Stimulated activated CD4-positive, alpha-beta T cell treated with anti-CD3 and anti-CD28 coated beads, Interleukin-12 subunit alpha, Interleukin-12 subunit beta, amount 100 ng/mL, for 4 hours (primary cell): ENCODE measurements around the gene BAIAP2.

ENCODE experiments used
- DNase-seq: peaks from one replicate; pipeline ENCODE4 v3.0.0-alpha.2; 2020

BAIAP2 gene

DNA sequence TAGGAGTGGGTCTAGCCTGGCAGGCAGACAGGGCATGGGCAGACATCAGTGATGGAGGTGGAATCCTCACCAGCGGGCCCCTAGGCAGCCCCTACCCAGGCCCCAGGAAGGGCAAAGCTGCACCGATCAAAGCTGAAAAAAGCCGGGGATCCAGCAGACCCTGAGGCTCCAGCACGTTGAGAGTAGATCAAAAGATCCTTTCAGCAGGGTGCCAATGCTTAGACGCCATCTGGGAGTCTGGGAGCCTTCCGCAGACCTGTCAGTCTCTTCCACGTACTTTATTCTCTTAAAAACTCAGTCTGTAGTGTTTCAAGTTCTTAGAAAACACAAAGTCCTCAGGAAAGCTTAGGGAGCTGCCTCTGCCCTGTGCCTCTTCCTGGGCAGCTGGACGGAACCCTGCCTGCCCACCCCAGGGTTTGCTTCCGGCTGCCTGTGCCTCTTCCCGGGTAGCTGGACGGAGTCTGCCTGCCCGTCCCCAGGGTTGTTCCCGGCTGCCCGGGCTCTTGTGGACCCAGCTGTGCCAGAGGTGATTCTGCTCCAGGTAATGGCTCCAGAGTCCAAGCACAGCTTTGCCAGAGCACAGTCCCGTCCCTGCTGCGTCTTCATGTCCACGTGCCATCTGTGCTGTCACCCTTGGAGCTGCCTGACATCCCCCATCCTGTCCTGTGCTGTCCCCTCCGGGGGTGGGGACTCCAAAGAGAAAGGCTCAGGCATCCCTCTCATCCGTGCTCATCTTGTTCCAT lies 79.6 kb downstream of the BAIAP2 start:
- no peak for DNase-seq

DNA sequence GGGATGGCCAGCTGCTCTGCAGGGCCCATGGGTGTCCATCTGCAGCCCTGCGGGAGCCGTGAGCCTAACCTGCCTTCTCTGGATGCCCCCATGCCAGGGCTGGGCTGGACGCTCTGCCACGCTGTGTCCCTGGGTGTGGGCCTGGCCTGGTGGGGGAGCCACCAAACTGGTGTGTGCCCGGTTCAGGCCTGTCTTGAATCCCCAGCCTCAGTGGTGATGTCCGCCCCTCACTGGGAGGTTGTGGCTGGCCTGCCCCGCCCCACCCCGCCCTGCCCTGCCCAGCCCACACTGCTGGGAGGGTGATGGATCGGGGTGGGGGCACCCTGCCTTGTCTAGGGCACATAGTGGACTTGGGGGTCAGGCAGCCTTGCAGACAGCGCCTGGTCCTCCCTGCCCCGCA lies 80.3 kb downstream of the BAIAP2 start:
- no peak for DNase-seq

DNA sequence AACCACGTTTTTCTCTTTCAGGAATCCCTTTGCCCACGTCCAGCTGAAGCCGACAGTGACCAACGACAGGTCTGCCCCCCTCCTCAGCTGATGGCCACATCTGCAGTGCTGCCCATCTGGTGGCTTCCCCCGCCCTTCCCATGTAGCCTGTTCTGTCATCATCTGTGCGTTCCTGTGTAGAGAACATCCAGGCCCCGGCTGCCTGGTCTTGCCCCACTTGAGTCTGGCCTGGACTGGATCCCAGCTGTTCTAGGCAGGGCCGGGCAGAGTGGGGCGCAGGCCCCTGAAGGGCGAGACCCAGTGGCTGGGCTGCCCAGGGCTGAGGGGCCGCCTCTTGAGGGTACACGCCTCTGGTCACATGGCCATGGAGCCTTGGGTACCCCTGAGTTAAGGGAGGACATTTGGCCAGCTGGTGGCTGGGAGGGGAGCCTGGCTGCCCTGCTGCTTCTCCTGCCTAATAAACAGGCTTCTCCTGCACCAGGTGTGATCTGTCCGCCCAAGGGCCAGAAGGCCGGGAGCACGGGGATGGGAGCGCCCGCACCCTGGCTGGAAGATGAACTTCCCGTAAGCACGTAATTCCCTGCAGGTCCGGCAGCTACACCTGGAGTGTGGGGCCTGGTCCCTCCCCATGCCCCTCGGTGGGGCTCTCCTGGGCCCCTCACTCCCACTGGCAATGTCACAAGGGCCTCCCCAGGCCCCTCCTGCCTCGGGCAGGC lies 81.0 kb downstream of the BAIAP2 start:
- DNase-seq = no peak

DNA sequence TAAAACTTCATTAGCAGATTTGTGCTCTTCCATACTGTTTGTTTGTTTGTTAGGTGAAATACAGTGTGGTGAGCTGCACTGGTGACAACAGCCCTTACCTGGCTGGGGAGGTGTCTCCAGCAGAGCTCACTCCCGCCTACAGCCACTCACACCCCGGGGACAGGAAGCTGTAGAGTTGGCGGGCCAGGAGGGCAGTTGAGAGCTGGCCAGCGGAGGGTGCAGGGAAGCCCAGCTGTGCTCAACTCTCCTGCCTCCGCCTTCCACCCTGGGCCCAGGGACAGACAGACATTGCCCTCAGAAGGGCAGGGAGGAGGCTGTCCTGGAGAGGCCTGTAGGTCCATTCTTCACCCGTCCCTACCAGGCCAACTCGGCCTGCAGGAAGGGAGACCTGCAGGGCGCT lies 81.8 kb downstream of the BAIAP2 start:
- no peak for DNase-seq

DNA sequence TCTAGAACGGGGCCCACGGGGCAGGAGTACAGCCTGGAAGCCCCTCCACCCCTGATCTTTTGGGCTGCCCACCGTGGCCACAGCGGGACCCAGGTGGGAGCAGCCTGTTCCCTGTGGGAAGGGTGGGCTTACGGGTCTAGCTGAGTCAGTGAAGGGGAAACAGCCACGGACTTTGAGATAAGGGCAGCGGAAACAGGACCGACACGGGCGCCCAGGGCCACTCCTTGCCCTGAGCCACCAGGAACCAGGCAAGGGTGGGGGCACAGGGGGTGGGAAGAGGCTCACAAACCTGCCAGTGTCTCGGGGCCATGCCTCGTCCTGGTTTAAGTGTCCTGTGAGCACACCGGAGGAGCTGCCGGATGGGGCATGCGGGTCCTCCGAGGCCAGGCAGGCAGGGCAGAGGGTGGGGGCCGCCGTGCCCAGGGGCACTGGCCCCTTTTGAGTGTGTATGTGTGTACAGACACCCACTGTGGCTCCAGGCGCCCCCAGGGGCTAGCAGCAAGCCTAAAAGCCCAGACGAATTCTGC lies 82.8 kb downstream of the BAIAP2 start:
- DNase-seq = no peak

DNA sequence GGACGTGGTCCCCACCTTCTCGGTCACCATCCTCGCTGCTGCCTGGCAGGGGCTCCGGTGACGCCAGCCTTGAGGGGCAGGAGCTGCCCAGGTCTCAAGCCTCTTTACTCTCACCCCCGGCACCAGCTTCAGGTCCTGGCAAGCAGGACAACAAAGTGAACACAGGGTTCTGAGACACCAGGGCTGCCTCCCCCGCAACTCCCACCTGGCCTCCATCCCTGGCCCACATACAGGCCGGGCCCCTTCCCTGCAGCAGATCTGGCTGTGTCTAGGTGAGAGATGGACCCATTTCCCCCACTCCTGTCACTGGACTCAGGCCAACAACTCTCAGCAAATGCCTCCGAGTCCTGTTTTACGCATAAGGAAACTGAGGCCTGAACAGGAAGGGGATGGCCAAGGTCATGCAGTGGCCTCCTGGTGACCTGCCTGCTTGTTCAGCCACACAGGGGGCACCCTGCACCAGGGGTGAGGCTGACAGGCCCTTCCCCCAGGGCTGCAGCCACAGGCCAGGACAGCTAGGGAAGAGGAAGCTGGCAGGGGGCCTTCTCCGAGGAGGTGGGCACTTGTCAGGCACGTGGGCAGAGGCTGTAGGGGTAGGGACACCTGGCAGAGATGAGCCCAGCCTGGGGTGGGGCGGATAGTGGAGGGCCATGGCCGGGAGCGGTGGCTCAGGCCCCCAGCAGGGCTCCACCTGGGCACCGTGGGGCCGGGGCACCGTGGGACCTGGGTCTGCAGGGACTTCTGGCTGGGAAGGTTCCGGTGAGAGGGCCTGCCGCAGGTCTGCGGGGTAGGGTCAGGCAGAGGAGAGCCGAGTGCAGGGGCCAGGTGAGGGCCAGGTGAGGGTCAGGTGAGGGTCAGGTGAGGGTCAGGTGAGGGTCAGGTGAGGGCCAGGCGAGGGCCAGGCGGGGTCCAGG lies 83.6 kb downstream of the BAIAP2 start:
- no peak for DNase-seq

DNA sequence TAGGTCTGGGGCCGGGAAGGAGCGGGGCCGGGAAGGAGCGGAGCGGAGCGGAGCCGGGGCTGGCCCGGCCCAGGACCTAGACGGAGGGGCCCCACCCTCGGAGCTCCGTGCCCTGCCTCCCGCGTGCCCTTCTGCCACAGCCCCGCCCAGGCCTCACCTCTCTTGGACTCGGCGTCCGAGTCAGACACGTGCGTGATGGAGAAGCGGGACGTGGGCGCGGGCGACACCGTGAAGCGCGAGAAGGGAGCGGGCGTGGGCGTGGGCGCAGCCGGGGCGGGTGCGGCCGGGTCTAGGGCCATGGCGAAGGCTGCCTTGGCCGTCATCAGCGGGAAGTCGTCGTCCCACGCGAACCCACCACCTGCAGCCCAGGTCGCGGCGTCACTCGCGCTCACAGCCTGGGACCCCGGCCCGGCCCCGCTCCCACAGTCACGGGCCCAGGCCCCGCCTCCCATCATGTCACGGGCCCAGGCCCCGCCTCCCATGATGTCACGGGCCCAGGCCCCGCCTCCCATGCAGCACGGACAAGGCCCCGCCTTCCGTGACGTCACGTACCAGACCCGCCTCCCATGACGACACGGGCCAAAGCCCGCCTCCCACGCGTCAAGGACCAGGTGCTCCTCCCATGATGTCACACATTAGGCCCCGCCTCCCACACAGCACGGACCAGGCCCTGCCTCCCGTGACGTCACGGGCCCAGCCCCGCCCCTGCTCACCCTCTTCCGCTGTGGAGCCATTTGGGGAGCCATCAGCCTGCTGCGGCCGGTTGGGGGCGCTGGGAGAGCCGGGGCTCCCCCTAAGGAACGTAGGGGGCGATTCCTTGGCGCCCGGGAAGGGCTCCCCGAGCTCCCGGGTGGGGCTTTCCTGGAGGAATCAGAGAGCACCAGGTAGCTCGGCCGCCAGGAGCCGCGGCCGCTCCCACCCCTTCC lies 84.5 kb downstream of the BAIAP2 start:
- peak; percentile 76 for DNase-seq

DNA sequence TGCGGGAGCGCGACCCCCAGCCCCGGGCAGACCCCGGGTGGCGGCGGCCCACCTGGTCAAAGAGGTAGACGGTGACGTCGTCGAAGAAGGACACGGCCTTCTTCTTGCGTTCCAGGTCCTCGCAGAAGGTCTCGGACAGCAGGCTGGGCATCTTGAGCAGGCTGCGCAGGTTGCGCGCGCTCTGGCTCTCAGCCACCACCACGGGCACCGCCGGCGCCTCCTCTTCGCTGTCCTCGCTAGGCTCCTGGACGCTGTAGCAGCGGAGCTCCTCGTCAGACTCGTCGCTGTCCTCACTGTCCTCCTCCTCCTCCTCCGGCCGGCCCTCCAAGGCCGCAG lies 85.2 kb downstream of the BAIAP2 start:
- no peak for DNase-seq

DNA sequence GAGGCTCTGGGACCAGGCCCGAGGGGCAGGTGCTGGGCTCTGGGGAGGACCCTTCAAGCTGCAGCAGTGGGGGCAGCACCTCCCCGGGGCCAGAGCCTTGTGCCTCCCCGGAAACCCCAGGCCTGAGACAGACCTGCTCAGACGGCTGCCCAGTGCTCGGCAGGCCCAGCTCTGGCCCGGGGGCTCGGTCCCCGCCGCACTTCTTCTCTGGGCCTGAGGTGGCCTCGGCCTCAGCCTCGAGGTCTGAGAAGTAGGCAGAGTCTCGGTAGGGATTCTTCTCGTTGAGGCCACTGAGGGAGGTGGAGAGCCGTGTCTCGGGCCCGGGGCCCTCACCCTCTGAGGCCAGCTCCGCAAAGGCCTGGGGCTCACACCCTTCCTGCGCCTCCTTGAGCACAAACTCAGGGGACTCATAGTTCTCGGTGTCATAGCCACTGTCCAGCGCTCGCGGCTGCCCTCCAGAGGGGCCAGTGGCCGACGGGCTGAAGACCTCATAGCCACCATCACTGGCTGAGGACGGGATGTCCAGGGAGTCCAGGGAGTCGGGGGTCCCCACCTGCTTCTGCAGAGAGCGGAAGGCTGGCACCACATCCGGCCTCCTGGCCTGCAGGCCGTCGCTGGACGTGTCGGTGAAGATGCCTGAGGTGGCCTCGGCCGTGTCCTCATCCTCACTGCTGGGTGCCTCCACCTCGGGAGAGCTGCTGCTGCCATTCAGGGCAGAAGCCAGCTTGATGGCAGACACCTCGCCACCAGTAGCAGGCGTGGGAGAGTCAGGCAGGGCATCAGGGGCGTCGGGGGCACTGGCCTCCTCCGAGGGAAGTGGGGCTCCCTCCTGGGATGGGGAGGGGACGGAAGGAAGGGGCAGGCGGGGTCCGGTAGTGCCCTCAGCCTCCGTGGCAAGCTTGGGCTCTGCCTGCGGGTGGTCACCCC lies 86.0 kb downstream of the BAIAP2 start:
- no peak for DNase-seq

DNA sequence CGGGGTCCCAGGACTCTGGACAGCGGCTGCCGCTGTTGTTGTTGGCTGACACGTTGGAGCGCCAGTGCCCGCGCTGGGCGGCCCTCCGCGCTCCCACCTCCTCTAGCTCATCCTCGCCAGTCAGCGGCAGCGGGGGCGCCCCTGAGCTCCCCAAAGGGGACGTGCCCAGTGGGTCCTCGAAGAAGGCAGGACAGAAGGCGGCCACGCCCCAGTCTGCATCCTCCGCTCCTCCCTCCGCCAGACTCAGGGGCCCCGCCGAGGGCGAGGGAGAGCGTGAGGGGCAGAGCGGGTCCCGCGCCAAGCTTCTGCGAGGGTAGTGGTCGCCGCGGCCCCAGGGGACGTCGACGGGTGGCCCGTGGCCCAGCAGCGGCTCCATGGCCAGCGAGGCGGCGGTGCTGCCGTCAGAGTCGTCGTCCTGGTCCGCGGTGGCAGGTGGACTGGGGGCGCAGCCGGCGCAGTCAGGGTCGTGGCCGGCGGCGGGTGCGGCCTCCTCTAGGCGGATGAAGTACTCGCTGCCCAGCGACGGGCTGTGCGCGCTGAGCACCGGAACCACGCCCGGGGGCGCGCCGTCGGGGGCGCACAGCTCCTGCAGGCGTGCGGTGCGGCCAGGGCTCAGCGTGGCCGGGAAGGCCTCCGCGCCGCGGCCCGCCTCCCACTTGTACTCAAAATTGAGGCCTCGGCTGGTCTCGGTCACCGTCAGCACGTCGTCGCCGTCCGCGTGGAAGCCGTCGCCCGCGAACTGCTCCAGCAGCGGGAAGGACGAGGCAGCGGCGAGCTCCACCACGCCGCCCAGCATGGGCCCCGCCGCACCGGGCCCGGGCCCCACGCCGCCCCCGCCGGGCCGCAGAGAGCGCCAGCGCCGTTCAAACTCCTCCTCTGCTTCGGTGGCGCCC lies 87.1 kb downstream of the BAIAP2 start:
- DNase-seq = no peak

DNA sequence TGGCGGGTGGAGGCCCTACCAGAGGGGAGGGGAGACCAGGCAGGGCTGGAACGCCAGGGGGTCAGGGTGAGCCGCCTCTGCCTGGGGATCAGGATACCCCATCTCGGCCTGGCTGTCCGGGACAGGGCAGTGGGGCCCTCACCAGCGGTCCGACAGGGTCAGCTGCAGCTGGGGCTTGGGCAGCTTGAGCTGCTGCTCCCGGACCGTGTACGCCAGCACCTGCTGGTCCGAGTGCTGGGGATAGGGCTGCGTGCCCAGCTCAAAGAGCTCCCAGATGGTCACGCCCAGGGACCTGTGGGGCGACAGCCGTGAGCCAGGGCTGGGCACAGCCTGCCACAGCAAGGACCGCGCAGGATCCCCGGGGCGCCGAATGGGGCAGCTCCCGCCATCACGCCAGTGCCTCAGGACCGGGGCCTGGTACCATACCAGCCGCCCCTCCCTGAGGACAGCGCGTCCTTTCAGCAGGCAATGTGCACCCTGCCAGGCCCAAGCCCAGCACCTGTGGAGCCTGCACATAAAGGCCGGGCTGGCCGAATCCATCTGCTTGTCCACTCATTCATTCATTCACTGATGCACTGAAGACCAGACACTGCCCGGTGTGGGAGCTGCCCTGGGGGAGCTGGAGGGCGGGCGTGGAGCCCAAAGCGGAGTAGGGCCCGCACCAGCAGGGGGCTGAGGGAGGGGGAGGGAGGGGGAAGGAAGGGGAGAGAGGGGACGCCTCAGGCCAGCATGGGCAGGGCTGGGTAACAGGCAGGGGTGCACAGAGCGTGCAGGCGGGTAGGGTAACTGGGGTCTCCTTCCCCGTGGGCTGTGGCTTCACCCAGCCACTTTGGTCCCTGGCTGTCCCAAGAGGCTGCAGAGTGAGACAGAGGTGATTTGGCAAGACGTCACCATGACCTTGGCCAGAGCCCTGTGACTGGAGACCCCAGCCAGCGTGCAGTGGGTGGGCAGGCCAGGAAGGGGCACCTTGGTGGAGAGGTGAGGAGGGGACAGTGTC lies 88.4 kb downstream of the BAIAP2 start:
- no peak for DNase-seq

DNA sequence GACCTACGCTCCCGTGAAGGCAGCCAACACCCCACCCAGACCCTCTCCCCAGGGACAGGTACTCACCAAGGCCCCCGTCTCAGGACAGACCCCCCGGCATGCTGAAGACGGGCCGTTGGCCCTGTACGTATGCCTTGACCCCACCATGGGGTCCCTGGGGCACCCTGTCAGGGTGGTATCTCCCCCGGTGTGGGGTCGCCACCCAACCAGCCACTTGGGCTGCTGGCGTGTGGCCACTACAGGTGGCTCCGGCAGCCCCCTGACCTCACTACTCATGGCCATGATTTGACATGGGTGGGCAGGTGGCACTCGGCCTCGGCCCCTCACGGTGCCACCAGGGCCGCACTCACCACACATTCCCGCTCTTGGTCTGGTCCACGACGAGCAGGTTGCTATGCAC lies 89.4 kb downstream of the BAIAP2 start:
- DNase-seq = no peak

DNA sequence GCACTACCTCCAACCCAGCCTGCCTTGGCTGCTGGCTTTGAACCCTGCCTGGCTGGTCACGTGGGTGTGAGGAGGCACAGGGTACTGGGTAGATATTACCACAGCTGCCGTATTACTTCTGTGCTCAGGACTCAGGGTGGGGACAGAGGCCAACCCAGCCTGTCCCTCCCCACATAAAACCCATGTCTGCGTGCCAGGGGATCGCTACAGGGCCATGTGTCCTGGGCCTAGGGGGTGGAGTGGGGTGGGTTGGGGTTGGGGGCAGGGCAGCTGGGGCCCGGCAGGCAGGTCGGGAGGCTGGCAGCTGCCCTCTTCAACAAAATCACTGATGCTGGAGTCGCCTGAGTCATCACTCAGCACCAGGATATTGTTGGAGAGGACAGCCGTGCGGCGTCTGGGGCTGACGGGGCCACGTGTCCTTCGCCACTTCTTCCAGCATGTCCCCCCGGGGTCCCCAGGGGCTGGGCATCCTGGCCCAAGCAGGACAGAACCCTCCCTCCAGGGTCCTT lies 90.7 kb downstream of the BAIAP2 start:
- DNase-seq = no peak

DNA sequence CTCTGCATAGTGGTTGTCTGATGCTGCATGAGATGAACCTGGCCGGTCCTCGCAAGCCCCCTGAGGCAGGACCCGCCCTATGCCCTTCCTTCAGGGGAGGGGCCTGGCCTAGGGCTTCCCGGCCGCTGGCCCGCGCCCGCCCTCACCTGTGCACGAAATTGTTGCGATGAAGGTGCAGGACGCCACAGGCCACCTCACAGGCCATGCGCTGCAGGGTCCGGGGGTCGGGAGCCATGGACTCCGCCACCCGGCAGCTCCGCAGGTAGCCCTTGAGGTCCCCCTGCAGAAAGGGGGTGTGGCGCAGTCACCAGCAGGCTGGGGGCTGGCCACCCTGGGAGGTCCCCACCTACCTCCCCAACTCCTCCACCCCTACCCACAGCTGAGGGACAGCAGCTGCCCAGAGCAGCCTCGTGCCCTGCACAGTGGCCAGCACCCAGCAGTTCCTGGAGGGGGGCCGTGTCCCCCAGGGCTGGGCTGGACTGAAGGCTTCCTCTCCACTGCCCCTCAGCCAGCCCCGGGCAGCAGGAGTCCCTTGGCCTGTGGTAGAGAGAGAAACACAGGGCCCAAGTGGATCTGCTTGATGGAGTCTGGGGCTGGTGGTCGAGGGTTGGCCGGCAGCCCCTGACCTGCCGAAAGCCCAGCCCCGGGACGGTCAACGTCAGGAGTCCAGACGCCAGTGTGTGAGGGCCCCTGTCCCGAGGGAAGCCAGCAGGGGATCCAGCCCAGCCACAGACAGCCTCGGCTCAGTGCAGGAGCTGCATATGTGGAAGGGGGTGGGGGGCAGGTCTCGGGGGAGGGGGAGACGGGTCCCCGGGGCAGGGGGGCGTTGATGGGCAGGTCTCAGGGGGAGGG lies 91.6 kb downstream of the BAIAP2 start:
- no peak for DNase-seq

DNA sequence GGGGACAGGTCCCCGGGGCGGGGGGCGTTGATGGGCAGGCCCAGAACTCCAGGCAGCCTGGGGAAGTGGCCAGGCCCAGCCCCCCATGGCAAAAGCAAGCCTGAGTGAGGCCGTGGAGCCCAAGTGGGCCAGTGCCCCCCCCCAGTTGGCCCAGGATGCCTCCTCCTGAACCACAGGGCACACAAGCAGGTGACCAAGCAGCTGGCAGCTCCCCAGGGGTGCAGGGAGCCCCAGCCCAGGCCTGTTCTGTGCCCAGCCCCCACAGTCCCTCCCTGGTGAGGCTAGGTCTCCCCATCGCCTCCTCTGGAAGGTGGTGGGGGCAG lies 92.1 kb downstream of the BAIAP2 start:
- no peak for DNase-seq

DNA sequence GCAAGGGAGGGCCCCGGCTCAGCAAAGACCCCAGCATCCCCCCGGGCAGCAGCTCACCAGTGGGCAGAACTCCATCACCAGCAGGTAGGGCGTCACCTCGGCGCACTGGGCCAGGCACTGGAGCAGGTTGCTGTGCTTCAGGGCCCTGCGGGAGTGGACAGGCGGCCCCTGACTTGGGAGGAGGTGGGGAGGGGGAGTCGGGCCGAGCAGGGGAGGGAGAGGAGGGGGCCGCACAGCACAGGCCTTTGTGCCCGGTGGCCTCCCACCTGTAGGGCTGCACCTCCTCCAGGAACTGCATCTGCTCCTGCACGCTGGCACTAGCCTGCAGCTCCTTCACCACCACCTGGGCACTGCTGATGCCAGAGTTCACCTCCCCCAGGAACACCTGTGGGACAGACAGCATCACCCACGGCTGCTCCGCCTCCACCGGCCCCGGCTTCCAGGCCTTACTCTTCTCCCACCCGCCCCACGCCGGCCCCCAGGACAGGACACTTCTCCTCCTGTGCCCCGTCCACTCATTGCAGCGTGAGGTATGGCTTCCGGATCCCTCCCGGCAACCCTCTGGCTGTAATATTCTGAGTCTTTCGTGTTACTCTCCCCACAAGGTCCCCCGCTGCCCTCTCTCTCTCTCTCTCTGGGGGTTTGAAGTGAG lies 92.7 kb downstream of the BAIAP2 start:
- DNase-seq = no peak

DNA sequence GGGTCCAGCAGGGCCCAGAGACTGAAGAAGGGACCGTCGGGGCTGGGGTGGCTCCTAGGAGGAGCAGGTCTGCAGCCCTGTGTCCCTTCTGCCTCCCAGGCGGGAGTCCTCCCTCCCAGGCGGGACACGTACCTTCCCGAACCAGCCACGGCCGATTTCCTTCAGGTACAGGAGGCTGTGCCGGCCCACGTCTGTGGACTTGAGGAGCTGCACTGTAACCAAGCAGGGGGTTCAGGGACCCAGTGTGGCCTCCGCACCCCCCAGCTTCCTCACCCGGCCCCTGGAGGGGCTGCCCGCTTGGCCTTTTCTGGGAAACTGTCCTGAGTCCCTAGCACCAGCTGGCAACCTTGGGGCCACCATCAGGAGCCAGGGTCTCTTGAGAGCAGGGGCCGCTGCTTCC lies 93.4 kb downstream of the BAIAP2 start:
- DNase-seq = no peak
